Measurements from ENCODE around the gene LCA5L.

GRCh38 chr21:39362733-39363132 lies 82.8 kb downstream of the LCA5L start:
- no peak for TF ChIP-seq CTCF (IDR thresholded peaks at IDR 0.05)
- TF ChIP-seq POLR2A (IDR thresholded peaks at IDR 0.05): no peak

All from adrenal gland (tissue), 5 donors.